Measurements from ENCODE around the gene KDM1B. TPM values are rescaled to one million over a fixed set of nuclear protein-coding genes. Genes with fewer than 3 reads are reported as not detected.

The KDM1B gene
- total and polyA plus RNA-seq, 7 experiments from 2014 or later: 1.3 to 25.4 (median 8.7) TPM

DNA sequence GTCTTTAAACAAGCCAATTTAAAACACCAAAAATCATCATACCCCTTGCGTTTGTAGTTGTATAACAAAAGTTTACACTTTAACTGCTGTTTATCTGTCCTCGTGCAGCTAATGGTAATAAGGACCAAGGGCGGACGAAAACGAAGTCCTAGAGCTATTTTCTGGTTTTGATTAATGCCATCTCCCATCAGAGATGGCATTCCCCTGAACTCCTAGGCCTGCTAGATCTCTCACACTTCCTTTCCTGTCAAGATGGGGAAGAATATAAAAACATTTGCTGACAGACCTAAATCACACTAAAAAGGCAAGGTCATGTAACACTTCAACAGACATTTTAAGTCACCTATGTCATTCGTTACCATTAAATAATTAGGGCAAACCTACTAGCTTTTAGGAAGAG is 99.6 kb downstream of the KDM1B start:
- ATAC-seq (no peak), DNase-seq (no peak)
- Mint-ChIP-seq H3K4me1 (peaks cover 7 to 42% (median 21%) of the 10 kb centered on the region in 7 donors), H3K9me3 (no peaks in the 10 kb centered on the region), H3K27ac (peak overlapping the region in 2 of 9 donors; percentile 5 to 65), H3K36me3 (peaks cover 5 to 39% (median 18%) of the 10 kb centered on the region in 5 donors), H3K27me3 (no peaks in the 10 kb centered on the region), H3K4me3 (no peak overlapping the region)
- intact Hi-C loops (cut with micrococcal nuclease): no loop called here
- H3K36me3 ChIP-seq (ENCODE audit: control insufficient read depth in 2 of 3, insufficient read depth in 3 of 3, low read length in 3 of 3): peaks cover 7 to 43% (median 29%) of the 10 kb centered on the region in 3 experiments
- no peaks in the 10 kb centered on the region for H3K9me3 ChIP-seq (ENCODE audit: control insufficient read depth in 2 of 3, low read length in 3 of 3)
- no peak overlapping the region for H3K27ac ChIP-seq (ENCODE audit: low read depth, low read length)
- POLR2A ChIA-PET: interaction anchor here (1.0 kb wide), 1 partner anchor 9 kb away, joined by 4 read pairs; the partner anchor contains the start of gene DEK
- H3K4me3 ChIP-seq (ENCODE audit: low read length): no peak overlapping the region
- CTCF ChIA-PET: no interaction called here
- peaks cover 0 to 12% of the 10 kb centered on the region in 2 donors for H3K4me1 ChIP-seq (ENCODE audit: control insufficient read depth in 2 of 2, insufficient read depth in 2 of 2, low read length in 2 of 2)
- no peaks in the 10 kb centered on the region for H3K27me3 ChIP-seq (ENCODE audit: control insufficient read depth in 2 of 2, insufficient read depth in 2 of 2, low read length in 2 of 2)

GRCh38 chr6:18259675-18260447 is 104.6 kb downstream of the KDM1B start:
- Histone ChIP-seq H3K27ac (ENCODE audit: low read depth, low read length) (no peak overlapping the region), H3K36me3 (ENCODE audit: control insufficient read depth in 2 of 3, insufficient read depth in 3 of 3, low read length in 3 of 3) (peaks cover 0 to 23% (median 22%) of the 10 kb centered on the region in 3 experiments), H3K4me3 (ENCODE audit: low read length) (no peak overlapping the region), H3K9me3 (ENCODE audit: control insufficient read depth in 2 of 3, low read length in 3 of 3) (no peaks in the 10 kb centered on the region), H3K4me1 (ENCODE audit: control insufficient read depth in 2 of 2, insufficient read depth in 2 of 2, low read length in 2 of 2) (peaks cover 11 to 34% of the 10 kb centered on the region in 2 donors), H3K27me3 (ENCODE audit: control insufficient read depth in 2 of 2, insufficient read depth in 2 of 2, low read length in 2 of 2) (no peaks in the 10 kb centered on the region)
- intact Hi-C loops (cut with micrococcal nuclease): loop anchor here (5.0 to 10.0 kb wide), 3 partner anchors 45 to 1938 kb away; no protein-coding TSS in a partner anchor
- Mint-ChIP-seq H3K4me1 (peaks cover 37 to 59% (median 54%) of the 10 kb centered on the region in 7 donors), H3K27ac (peak overlapping the region in 7 of 9 donors; percentile 26 to 97 (median 53)), H3K9me3 (no peaks in the 10 kb centered on the region), H3K27me3 (no peaks in the 10 kb centered on the region), H3K36me3 (peaks cover 4 to 44% (median 10%) of the 10 kb centered on the region in 5 donors), H3K4me3 (peak overlapping the region in 3 of 10 donors; percentile 33 to 90 (median 87))
- DNase-seq: no peak
- POLR2A ChIA-PET: no interaction called here
- no peak for ATAC-seq
- CTCF ChIA-PET: interaction anchor here (1.0 kb wide), 1 partner anchor 24 kb away, joined by 3 read pairs; no protein-coding TSS in a partner anchor

GRCh38 chr6:18260448-18261106 is 105.4 kb downstream of the KDM1B start:
- peaks cover 18 to 41% of the 10 kb centered on the region in 2 donors for H3K4me1 ChIP-seq (ENCODE audit: control insufficient read depth in 2 of 2, insufficient read depth in 2 of 2, low read length in 2 of 2)
- Mint-ChIP-seq H3K4me1 (peaks cover 39 to 62% (median 58%) of the 10 kb centered on the region in 7 donors), H3K27me3 (no peaks in the 10 kb centered on the region), H3K9me3 (no peaks in the 10 kb centered on the region), H3K4me3 (peak overlapping the region in 4 of 10 donors; percentile 5 to 94 (median 88)), H3K27ac (peak overlapping the region in 8 of 9 donors; percentile 16 to 97 (median 67)), H3K36me3 (peaks cover 0 to 40% (median 3%) of the 10 kb centered on the region in 5 donors)
- ChIA-PET CTCF (interaction anchor here (0.6 to 1.0 kb wide), 2 partner anchors 25 to 479 kb away, joined by 3 read pairs; no protein-coding TSS in a partner anchor), POLR2A (no interaction called here)
- H3K36me3 ChIP-seq (ENCODE audit: control insufficient read depth in 2 of 3, insufficient read depth in 3 of 3, low read length in 3 of 3): peaks cover 0 to 20% (median 15%) of the 10 kb centered on the region in 3 experiments
- no peak overlapping the region for H3K4me3 ChIP-seq (ENCODE audit: low read length)
- ATAC-seq: peak; percentile 10
- intact Hi-C loops (cut with micrococcal nuclease): loop anchor here (5.0 to 10.0 kb wide), 3 partner anchors 46 to 1938 kb away; no protein-coding TSS in a partner anchor
- H3K27me3 ChIP-seq (ENCODE audit: control insufficient read depth in 2 of 2, insufficient read depth in 2 of 2, low read length in 2 of 2): no peaks in the 10 kb centered on the region
- no peaks in the 10 kb centered on the region for H3K9me3 ChIP-seq (ENCODE audit: control insufficient read depth in 2 of 3, low read length in 3 of 3)
- no peak overlapping the region for H3K27ac ChIP-seq (ENCODE audit: low read depth, low read length)
- no peak for DNase-seq

DNA sequence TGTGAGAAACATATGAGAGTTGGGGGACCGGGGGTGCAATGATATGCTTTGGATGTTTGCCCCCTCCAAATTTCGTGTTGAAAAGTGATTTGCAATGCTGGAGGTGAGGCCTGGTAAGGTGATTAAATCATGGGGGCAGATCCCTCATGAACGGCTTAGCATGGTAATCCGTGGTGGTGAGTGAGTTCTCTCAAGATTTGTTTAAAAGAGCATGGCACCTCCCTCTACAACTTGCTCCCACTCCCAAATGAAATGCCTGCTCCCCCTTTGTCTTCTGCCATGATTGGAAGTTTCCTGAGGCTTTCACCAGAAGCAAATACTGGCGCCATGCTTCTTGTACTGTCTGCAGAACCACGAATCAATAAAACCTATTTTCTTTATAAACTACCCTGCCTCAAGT is 106.7 kb downstream of the KDM1B start:
- ChIA-PET CTCF (no interaction called here), POLR2A (no interaction called here)
- no peak overlapping the region for H3K4me3 ChIP-seq (ENCODE audit: low read length)
- H3K36me3 Mint-ChIP-seq: peaks cover 0 to 35% (median 0%) of the 10 kb centered on the region in 5 donors
- H3K9me3 Mint-ChIP-seq: no peaks in the 10 kb centered on the region
- H3K27ac ChIP-seq (ENCODE audit: low read depth, low read length): no peak overlapping the region
- peaks cover 39 to 62% (median 60%) of the 10 kb centered on the region in 7 donors for H3K4me1 Mint-ChIP-seq
- peaks cover 20 to 41% of the 10 kb centered on the region in 2 donors for H3K4me1 ChIP-seq (ENCODE audit: control insufficient read depth in 2 of 2, insufficient read depth in 2 of 2, low read length in 2 of 2)
- H3K27me3 ChIP-seq (ENCODE audit: control insufficient read depth in 2 of 2, insufficient read depth in 2 of 2, low read length in 2 of 2): no peaks in the 10 kb centered on the region
- ATAC-seq (no peak), DNase-seq (no peak)
- peak overlapping the region; percentile 64 to 97 (median 91) for H3K27ac Mint-ChIP-seq
- peaks cover 0 to 13% (median 3%) of the 10 kb centered on the region in 3 experiments for H3K36me3 ChIP-seq (ENCODE audit: control insufficient read depth in 2 of 3, insufficient read depth in 3 of 3, low read length in 3 of 3)
- peak overlapping the region; percentile 12 to 99 (median 88) for H3K4me3 Mint-ChIP-seq
- intact Hi-C loops (cut with micrococcal nuclease): loop anchor here (2.0 to 10.0 kb wide), 4 partner anchors 17 to 1940 kb away; no protein-coding TSS in a partner anchor
- H3K9me3 ChIP-seq (ENCODE audit: control insufficient read depth in 2 of 3, low read length in 3 of 3): no peaks in the 10 kb centered on the region
- H3K27me3 Mint-ChIP-seq: no peaks in the 10 kb centered on the region

DNA sequence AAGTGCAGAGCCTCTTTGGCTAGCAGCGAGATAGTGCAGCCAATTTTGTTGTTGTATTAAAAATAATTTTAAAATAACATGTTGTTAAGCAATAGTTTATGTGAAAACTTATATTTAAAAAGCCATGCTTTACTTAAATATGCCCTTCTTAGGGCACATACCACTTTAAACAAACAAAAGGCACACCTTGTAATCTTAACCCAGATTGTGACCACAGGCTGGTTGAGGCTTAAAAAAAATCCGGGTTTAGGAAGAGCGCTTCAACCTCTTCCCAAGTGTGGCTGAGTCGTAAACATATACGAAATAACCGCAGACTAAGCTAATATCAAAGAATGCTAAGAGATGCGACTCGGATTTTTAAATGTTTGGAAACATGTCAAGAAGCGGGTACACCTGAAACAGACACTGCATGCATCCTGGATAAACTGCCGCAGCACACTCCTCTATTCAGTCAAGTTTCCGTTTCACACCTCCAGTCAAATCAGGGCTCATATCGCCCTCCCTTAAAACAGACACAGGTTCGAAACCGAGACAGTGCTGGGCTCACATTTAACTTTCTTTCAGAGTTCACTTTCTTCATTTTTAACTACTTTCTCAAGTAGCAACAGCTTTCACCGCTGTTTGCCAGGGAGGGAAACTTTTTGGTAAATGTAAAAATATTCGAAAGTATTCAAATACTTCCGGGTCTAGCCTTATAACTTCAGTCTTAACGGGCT is 107.6 kb downstream of the KDM1B start:
- Mint-ChIP-seq H3K4me1 (peaks cover 39 to 62% (median 58%) of the 10 kb centered on the region in 7 donors), H3K4me3 (peak overlapping the region; percentile 87 to 99 (median 92)), H3K9me3 (no peaks in the 10 kb centered on the region), H3K36me3 (peaks cover 0 to 28% (median 0%) of the 10 kb centered on the region in 5 donors), H3K27ac (peak overlapping the region; percentile 70 to 98 (median 93)), H3K27me3 (no peaks in the 10 kb centered on the region)
- ChIA-PET POLR2A (interaction anchor here (0.9 kb wide), 1 partner anchor 22 kb away, joined by 3 read pairs; no protein-coding TSS in a partner anchor), CTCF (no interaction called here)
- intact Hi-C loops (cut with micrococcal nuclease): loop anchor here (1.0 to 10.0 kb wide), 7 partner anchors 18 to 1941 kb away; partner anchors contain the start of genes KDM1B (in 1 of the 2), NUP153 (in 1 of the 2) and TPMT (in 1 of the 2)
- Histone ChIP-seq H3K9me3 (ENCODE audit: control insufficient read depth in 2 of 3, low read length in 3 of 3) (no peaks in the 10 kb centered on the region), H3K27me3 (ENCODE audit: control insufficient read depth in 2 of 2, insufficient read depth in 2 of 2, low read length in 2 of 2) (no peaks in the 10 kb centered on the region), H3K36me3 (ENCODE audit: control insufficient read depth in 2 of 3, insufficient read depth in 3 of 3, low read length in 3 of 3) (peaks cover 0 to 4% (median 0%) of the 10 kb centered on the region in 3 experiments), H3K4me1 (ENCODE audit: control insufficient read depth in 2 of 2, insufficient read depth in 2 of 2, low read length in 2 of 2) (peaks cover 20 to 41% of the 10 kb centered on the region in 2 donors), H3K27ac (ENCODE audit: low read depth, low read length) (peak overlapping the region; percentile 83), H3K4me3 (ENCODE audit: low read length) (peak overlapping the region; percentile 66)
- ATAC-seq (peak; percentile 39), DNase-seq (peak in 5 of 9 donors; percentile 33 to 54 (median 44))

Data from naive thymus-derived CD4-positive, alpha-beta T cell (primary cell).